Sigmoid colon (tissue), 7 donors: ENCODE data around the gene SGTA. TPM values are rescaled to one million over a fixed set of nuclear protein-coding genes. Genes with fewer than 3 reads are reported as not detected.

Source experiments
- DNase-seq: peaks from one replicate; pipeline ENCODE4 v3.0.0-alpha.2; 2019
- H3K27ac ChIP-seq, 4 donors: fragments of 200-600 bp; sonication (generic); one replicate each; pipeline ENCODE4 v1.5.1; 2016 to 2019; ENCODE audit warnings: mild to moderate bottlenecking in 1 of 4
- H3K27me3 ChIP-seq, 3 donors: fragments of 200-600 bp; sonication (generic); one replicate each; pipeline ENCODE4 v1.5.1; 2019; ENCODE audit warnings: mild to moderate bottlenecking in 1 of 3
- H3K36me3 ChIP-seq, 4 donors: fragments of 200-600 bp; sonication (generic); one replicate each; pipeline ENCODE4 v1.5.1; 2016 to 2019
- H3K4me1 ChIP-seq, 4 donors: fragments of 200-600 bp; sonication (generic); one replicate each; pipeline ENCODE4 v1.5.1; 2017 to 2019
- H3K4me3 ChIP-seq, 4 donors: fragments of 200-600 bp; sonication (generic); one replicate each; pipeline ENCODE4 v1.5.1; 2017 to 2019; ENCODE audit warnings: mild to moderate bottlenecking in 2 of 4, moderate library complexity in 1 of 4
- H3K9me3 ChIP-seq, 4 donors: fragments of 200-600 bp in 3 of 4; sonication (generic) in 3 of 4; one replicate each; pipeline versions ENCODE4 v1.5.1 to v1.6.1; 2013 to 2019
- CTCF ChIP-seq, 4 experiments: fragments of 450-650 bp in 3 of 4; fragments of 200-600 bp in 1 of 4; IDR thresholded peaks; one replicate each; pipeline ENCODE4 v1.5.1; 2016 to 2019; ENCODE audit warnings: antibody characterized with exemption in 4 of 4, mild to moderate bottlenecking in 3 of 4, moderate library complexity in 2 of 4
- EP300 ChIP-seq, 4 donors: sonication (generic); formaldehyde crosslinking; IDR thresholded peaks; one replicate each; pipeline ENCODE4 v1.6.1; 2017; ENCODE audit warnings: antibody characterized with exemption in 4 of 4
- POLR2A ChIP-seq, 2 donors: fragments of 450-650 bp; IDR thresholded peaks; one replicate each; pipeline ENCODE4 v1.6.1; 2016; ENCODE audit warnings: antibody characterized with exemption in 2 of 2, mild to moderate bottlenecking in 2 of 2, moderate library complexity in 2 of 2
- POLR2AphosphoS5 ChIP-seq, 4 donors: sonication (generic); formaldehyde crosslinking; IDR thresholded peaks; one replicate each; pipeline ENCODE4 v1.6.1; 2017; ENCODE audit warnings: antibody characterized with exemption in 4 of 4
- WGBS, 2 donors: extraction: QIAGEN DNeasy Blood & Tissue Kit; methylation state at CpG; one replicate each; pipeline ENCODE4 v1.1.7; 2013; 5-methylcytosine and 5-hydroxymethylcytosine counted together
- intact Hi-C: fragments of 100-400 bp; cut with DNase I; formaldehyde crosslinking; loops from one replicate; pipeline ENCODE4 v1.15.1; 2023
- polyA plus RNA-seq, 3 donors: library from polyadenylated mRNA; stranded (reverse); fragments of 200-250 nt; gene quantifications; one replicate each; pipeline ENCODE4 v1.2.3, GENCODE V29; 2013
- total RNA-seq, 4 donors: library from RNA; depleted of rRNA; stranded (reverse); fragments of >200 nt; gene quantifications; one replicate each; pipeline ENCODE4 v1.1.0, GENCODE V29; 2016
- donor health status: healthy with polysubstance abuse.
- donor health status: Bipolar disorder and iron deficiency.
- donor health status: healthy.

SGTA gene
- total and polyA plus RNA-seq, 7 donors: 42.5 to 80.7 (median 48.1) TPM

GRCh38 chr19:2816641-2817040 lies 33.6 kb upstream of the SGTA start:
- DNase-seq: no peak
- TF ChIP-seq CTCF (IDR thresholded peaks at IDR 0.05) (no peak), POLR2AphosphoS5 (IDR thresholded peaks at IDR 0.05) (no peak), EP300 (IDR thresholded peaks at IDR 0.05) (no peak), POLR2A (IDR thresholded peaks at IDR 0.05) (no peak)
- no peak overlapping the region for H3K27ac ChIP-seq
- H3K9me3 ChIP-seq: no peaks in the 10 kb centered on the region
- H3K4me1 ChIP-seq: peaks cover 0 to 18% (median 10%) of the 10 kb centered on the region in 4 donors
- intact Hi-C loops: no loop called here
- H3K4me3 ChIP-seq: no peak overlapping the region
- peaks cover 0 to 15% (median 2%) of the 10 kb centered on the region in 4 donors for H3K36me3 ChIP-seq
- 87 to 91% methylated on average over 16 of the region's 16 CpGs for WGBS, 2 donors
- no peaks in the 10 kb centered on the region for H3K27me3 ChIP-seq

GRCh38 chr19:2815923-2816322 lies 32.9 kb upstream of the SGTA start:
- intact Hi-C loops: no loop called here
- TF ChIP-seq POLR2AphosphoS5 (IDR thresholded peaks at IDR 0.05) (no peak), EP300 (IDR thresholded peaks at IDR 0.05) (no peak), POLR2A (IDR thresholded peaks at IDR 0.05) (no peak), CTCF (IDR thresholded peaks at IDR 0.05) (no peak)

GRCh38 chr19:2815191-2815614 lies 32.1 kb upstream of the SGTA start:
- Histone ChIP-seq H3K9me3 (no peaks in the 10 kb centered on the region), H3K4me1 (peaks cover 0 to 9% (median under 1%) of the 10 kb centered on the region in 4 donors), H3K27ac (no peak overlapping the region), H3K4me3 (no peak overlapping the region), H3K27me3 (no peaks in the 10 kb centered on the region), H3K36me3 (peaks cover 0 to 30% (median 6%) of the 10 kb centered on the region in 4 donors)
- TF ChIP-seq POLR2AphosphoS5 (IDR thresholded peaks at IDR 0.05): no peak
- TF ChIP-seq POLR2A (IDR thresholded peaks at IDR 0.05): no peak
- no peak for TF ChIP-seq CTCF (IDR thresholded peaks at IDR 0.05)
- no peak for TF ChIP-seq EP300 (IDR thresholded peaks at IDR 0.05)
- intact Hi-C loops: no loop called here
- 90 to 95% methylated on average over 13 of the region's 13 CpGs for WGBS, 2 donors
- DNase-seq: no peak

More at GRCh38 chr19:2815923-2816322, 32.9 kb upstream of the SGTA start:
- DNase-seq: no peak
- H3K36me3 ChIP-seq: peaks cover 0 to 23% (median 2%) of the 10 kb centered on the region in 4 donors
- no peaks in the 10 kb centered on the region for H3K9me3 ChIP-seq
- H3K27ac ChIP-seq: no peak overlapping the region
- peaks cover 0 to 16% (median 8%) of the 10 kb centered on the region in 4 donors for H3K4me1 ChIP-seq
- no peak overlapping the region for H3K4me3 ChIP-seq
- 89 to 91% methylated on average over 15 of the region's 15 CpGs for WGBS, 2 donors
- H3K27me3 ChIP-seq: no peaks in the 10 kb centered on the region

- 95 to 96% methylated on average over 11 of the region's 11 CpGs for WGBS, 2 donors
- H3K4me3 ChIP-seq: no peak overlapping the region
- intact Hi-C loops: no loop called here
- peaks cover 0 to 5% (median 0%) of the 10 kb centered on the region in 4 donors for H3K4me1 ChIP-seq
- no peak for DNase-seq
- H3K27me3 ChIP-seq: no peaks in the 10 kb centered on the region
- no peak overlapping the region for H3K27ac ChIP-seq
- H3K9me3 ChIP-seq: no peaks in the 10 kb centered on the region
- TF ChIP-seq POLR2A (IDR thresholded peaks at IDR 0.05) (no peak), CTCF (IDR thresholded peaks at IDR 0.05) (no peak), POLR2AphosphoS5 (IDR thresholded peaks at IDR 0.05) (no peak), EP300 (IDR thresholded peaks at IDR 0.05) (no peak)
- peaks cover 0 to 38% (median 9%) of the 10 kb centered on the region in 4 donors for H3K36me3 ChIP-seq
Observed at GRCh38 chr19:2814426-2814825, 31.4 kb upstream of the SGTA start.
